ENCODE measurements around the gene PNMA1.

PNMA1 gene

DNA sequence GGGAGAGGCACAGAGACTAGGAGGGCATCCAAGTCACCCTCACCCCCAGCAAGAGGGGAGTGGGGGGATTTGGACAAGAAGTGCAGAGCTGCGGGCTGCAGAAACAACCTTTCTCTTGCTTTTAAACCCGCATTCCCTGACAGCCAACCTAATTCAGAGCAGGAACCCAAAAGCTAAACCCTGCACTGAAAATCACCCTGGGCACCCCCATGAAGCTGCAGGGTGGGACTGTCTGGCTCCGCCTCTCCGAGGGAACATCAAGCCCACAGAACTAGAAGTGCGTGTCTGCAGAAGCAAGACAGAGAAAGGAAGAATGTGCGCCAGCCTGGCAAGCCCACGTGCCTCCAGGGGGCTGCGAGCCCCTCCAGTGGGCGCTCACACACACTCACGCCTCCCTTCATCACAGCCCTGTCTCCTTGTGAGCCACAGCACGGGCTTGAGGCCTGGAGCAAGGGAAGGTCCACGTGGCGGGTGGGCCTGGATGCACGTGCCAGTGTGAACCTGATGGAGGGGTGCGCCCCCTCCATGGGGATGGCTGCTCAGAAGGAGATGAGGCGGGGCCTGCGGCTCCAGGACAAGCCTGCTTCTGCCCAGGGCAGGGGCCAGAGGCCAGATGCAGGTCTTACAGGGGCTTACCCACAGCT is 27.8 kb upstream of the PNMA1 start:
- no peaks in the 10 kb centered on the region for H3K27me3 ChIP-seq (ENCODE audit: control insufficient read depth, insufficient read depth, low read length)
- no peaks in the 10 kb centered on the region for H3K9me3 ChIP-seq (ENCODE audit: control insufficient read depth, insufficient read depth, low read length)
- peaks cover 38% of the 10 kb centered on the region for H3K4me1 ChIP-seq (ENCODE audit: control insufficient read depth, insufficient read depth, low read length)
- peak overlapping the region; percentile 20 for H3K4me3 ChIP-seq (ENCODE audit: low read depth, low read length)
- H3K27ac ChIP-seq (ENCODE audit: low read depth, low read length) = peak overlapping the region; percentile 71
- H3K36me3 ChIP-seq (ENCODE audit: control insufficient read depth, insufficient read depth, low read length) = peaks cover 5% of the 10 kb centered on the region; the same call in 1 of the 2 replicates
- H3K9ac ChIP-seq (ENCODE audit: low read depth, low read length) = peak overlapping the region; percentile 37; the same call in 1 of the 2 replicates

DNA sequence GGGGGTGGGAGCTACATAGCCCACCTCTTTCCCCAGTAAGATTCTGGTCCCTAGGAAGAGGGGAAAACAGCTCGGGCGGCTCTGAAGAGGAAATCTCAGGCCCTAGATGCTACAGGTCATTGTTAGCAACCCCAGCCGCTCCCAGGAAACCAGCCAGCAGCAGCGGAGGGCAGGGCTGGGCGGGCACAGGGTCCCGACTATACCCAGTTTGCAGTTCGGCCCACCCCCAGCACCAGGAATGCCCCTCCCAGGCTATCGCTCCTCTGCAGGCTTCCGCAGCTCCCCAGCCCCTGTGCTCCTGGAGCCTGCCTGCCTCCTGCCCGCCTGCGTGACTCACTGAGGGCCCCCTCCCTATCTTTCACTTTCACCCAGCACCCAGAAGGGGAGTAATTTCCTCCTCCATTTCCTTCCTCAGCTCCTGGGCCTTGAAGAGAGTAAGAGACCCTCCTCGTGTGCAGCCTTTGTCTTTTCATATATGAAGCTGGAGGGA is 27.2 kb upstream of the PNMA1 start:
- H3K36me3 ChIP-seq (ENCODE audit: control insufficient read depth, insufficient read depth, low read length) = peaks cover 10% of the 10 kb centered on the region; the same call in 1 of the 2 replicates
- peak overlapping the region; percentile 37; the same call in 1 of the 2 replicates for H3K9ac ChIP-seq (ENCODE audit: low read depth, low read length)
- no peaks in the 10 kb centered on the region for H3K9me3 ChIP-seq (ENCODE audit: control insufficient read depth, insufficient read depth, low read length)
- peak overlapping the region; percentile 71 for H3K27ac ChIP-seq (ENCODE audit: low read depth, low read length)
- H3K27me3 ChIP-seq (ENCODE audit: control insufficient read depth, insufficient read depth, low read length) = no peaks in the 10 kb centered on the region
- peak overlapping the region; percentile 20 for H3K4me3 ChIP-seq (ENCODE audit: low read depth, low read length)
- H3K4me1 ChIP-seq (ENCODE audit: control insufficient read depth, insufficient read depth, low read length) = peaks cover 32% of the 10 kb centered on the region

DNA sequence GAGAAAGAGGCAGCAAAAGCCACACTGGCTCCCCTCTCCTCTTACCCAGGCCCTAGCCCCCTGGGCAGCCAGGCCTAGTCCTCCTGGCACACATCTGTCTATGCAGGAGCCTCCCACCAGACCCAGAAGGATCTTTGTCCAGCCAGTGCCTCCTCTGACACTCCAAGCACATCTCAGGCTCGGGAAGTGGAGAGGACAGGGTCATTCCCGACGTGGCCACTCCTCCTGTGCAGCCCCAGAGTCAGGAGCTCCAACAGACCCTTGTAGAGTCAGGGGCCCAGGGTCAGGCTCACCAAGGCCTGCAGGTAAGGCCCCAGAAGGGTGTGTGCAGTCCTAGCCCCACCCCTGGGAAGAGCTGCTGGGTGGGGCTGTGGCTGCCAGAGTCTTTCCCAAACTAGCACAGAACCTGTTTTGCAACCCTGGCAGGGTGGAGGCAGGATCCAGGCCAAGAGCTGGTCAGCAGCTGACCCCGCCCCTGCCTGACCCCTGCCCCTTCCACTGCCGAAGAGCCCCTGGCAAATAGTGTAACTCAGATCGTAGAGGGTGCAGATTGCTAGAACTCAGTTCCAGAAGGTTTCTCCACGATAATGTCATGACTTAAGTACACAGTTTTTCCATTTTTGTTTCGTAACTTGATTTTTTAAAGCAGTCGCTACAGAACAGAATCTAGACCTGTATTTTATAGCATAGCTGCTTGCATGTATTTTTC is 26.6 kb upstream of the PNMA1 start:
- H3K27ac ChIP-seq (ENCODE audit: low read depth, low read length) = peak overlapping the region; percentile 71
- H3K9ac ChIP-seq (ENCODE audit: low read depth, low read length) = no peak overlapping the region
- H3K4me1 ChIP-seq (ENCODE audit: control insufficient read depth, insufficient read depth, low read length) = peaks cover 25% of the 10 kb centered on the region
- no peaks in the 10 kb centered on the region for H3K27me3 ChIP-seq (ENCODE audit: control insufficient read depth, insufficient read depth, low read length)
- H3K36me3 ChIP-seq (ENCODE audit: control insufficient read depth, insufficient read depth, low read length) = peaks cover 10% of the 10 kb centered on the region; the same call in 1 of the 2 replicates
- H3K4me3 ChIP-seq (ENCODE audit: low read depth, low read length) = peak overlapping the region; percentile 20; the same call in 1 of the 2 replicates
- H3K9me3 ChIP-seq (ENCODE audit: control insufficient read depth, insufficient read depth, low read length) = no peaks in the 10 kb centered on the region

DNA sequence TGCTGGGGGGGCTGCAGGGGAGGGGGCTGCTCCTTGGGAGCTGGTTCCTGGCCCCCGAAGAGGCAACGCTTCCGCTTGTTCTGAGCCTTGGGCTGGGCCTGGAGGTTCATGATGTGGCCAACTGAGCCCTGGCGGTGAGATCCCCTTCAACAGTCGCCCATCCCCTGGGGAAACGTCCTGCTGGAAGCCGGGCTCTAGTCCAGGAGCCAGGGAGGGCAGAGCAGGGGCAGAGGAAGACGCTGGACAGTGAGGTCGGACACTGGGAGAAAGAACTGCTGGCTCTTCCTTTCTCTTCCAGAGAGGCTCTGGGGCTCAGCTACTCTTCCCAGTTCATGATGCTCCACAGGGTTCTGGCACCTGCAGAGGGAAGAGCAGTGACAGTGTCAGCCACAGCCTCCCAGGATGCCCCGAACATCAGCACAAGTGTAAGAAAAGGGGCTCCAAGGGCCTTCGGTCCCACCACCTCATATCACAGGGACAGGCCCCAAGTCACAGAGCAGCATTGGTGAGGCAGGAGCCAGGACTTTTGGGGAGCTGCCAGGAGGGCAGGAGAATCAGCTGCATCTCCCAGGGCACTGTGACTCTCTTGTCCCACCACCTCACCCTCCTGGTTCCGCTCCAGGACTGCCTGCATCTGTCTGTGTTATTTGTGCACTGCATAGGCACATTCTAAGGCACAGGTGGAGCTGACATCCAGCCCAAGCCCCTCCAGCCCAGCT is 25.9 kb upstream of the PNMA1 start:
- H3K27ac ChIP-seq (ENCODE audit: low read depth, low read length) = no peak overlapping the region
- H3K9ac ChIP-seq (ENCODE audit: low read depth, low read length) = no peak overlapping the region
- peaks cover 25% of the 10 kb centered on the region for H3K4me1 ChIP-seq (ENCODE audit: control insufficient read depth, insufficient read depth, low read length)
- no peaks in the 10 kb centered on the region for H3K27me3 ChIP-seq (ENCODE audit: control insufficient read depth, insufficient read depth, low read length)
- H3K36me3 ChIP-seq (ENCODE audit: control insufficient read depth, insufficient read depth, low read length) = peaks cover 14% of the 10 kb centered on the region; the same call in 1 of the 2 replicates
- no peak overlapping the region for H3K4me3 ChIP-seq (ENCODE audit: low read depth, low read length)
- no peaks in the 10 kb centered on the region for H3K9me3 ChIP-seq (ENCODE audit: control insufficient read depth, insufficient read depth, low read length)

DNA sequence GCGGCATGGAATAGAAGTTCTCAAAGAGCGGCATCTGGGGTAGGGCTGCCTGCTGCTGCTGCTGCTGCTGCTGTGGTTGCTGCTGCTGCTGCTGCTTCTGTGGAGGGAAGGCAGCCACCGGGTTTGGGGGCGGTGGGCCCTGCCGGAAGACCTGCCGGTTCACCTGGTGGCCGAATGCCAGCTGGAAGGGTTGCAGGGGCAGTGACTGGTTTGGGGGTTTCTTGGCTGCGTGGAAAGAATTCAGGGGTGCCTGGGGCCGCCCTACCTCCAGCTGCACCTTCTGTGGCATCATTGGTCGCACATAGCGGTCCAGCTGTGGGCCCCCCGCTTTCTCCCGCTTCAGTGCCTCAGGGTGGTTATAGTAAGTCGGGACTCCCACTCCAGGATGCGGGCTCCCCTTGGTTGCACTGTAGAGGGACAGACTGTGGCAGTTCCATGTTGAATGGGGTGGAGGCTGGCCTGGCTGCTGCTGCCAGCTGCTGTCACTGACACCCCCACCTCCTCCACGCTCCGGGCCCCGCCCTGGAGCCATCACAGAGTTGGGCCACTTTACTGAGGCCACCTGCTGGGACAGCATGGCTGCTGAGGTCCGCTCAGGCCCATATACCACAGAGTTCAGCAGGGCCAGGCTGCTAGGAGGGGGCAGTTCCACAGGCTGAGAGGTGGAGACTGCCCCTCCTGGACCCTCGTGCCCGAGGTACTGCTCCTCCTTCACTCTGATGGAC is 25.2 kb upstream of the PNMA1 start:
- Histone ChIP-seq H3K36me3 (ENCODE audit: control insufficient read depth, insufficient read depth, low read length) (peaks cover 14% of the 10 kb centered on the region; the same call in 1 of the 2 replicates), H3K9ac (ENCODE audit: low read depth, low read length) (no peak overlapping the region), H3K27ac (ENCODE audit: low read depth, low read length) (no peak overlapping the region)

DNA sequence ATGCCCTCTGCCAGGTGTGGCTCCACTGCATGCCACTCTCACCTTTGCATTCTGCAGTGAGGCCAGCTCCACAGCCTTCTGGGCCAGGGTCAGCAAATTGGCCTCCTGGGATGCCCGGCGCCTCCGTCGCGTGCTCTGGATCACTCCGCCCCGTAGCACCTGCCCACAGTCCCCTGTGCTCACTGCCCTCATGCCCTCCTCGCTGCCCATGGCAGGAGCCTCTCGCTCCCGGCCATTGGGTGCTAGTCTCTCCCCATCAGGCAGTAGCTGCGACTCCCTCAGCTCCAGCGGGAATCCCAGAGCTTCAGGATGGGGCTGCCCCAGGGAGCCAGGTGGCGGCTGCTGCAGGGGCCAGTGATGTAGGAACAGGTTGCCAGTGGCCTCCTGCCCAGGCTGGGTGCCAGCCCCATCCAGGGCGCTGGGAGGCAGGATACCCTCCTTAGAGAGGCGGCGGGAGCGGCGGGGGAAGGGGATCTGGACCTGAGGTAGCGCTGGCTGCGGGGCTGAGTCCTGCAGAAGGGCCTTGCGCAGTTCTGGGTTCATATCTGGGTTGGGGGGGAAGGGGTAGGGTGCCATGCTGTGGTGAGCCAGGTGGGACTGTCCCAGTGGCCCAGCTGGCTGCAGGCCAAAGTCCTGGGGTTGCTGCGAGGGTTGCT is 24.5 kb upstream of the PNMA1 start:
- Histone ChIP-seq H3K9ac (ENCODE audit: low read depth, low read length) (no peak overlapping the region), H3K9me3 (ENCODE audit: control insufficient read depth, insufficient read depth, low read length) (no peaks in the 10 kb centered on the region), H3K4me1 (ENCODE audit: control insufficient read depth, insufficient read depth, low read length) (peaks cover 25% of the 10 kb centered on the region), H3K27me3 (ENCODE audit: control insufficient read depth, insufficient read depth, low read length) (no peaks in the 10 kb centered on the region), H3K4me3 (ENCODE audit: low read depth, low read length) (no peak overlapping the region), H3K27ac (ENCODE audit: low read depth, low read length) (no peak overlapping the region), H3K36me3 (ENCODE audit: control insufficient read depth, insufficient read depth, low read length) (peaks cover 14% of the 10 kb centered on the region; the same call in 1 of the 2 replicates)

More for the DNA sequence above, 25.2 kb upstream of the PNMA1 start:
- Histone ChIP-seq H3K4me3 (ENCODE audit: low read depth, low read length) (no peak overlapping the region), H3K9me3 (ENCODE audit: control insufficient read depth, insufficient read depth, low read length) (no peaks in the 10 kb centered on the region), H3K27me3 (ENCODE audit: control insufficient read depth, insufficient read depth, low read length) (no peaks in the 10 kb centered on the region), H3K4me1 (ENCODE audit: control insufficient read depth, insufficient read depth, low read length) (peaks cover 25% of the 10 kb centered on the region)

DNA sequence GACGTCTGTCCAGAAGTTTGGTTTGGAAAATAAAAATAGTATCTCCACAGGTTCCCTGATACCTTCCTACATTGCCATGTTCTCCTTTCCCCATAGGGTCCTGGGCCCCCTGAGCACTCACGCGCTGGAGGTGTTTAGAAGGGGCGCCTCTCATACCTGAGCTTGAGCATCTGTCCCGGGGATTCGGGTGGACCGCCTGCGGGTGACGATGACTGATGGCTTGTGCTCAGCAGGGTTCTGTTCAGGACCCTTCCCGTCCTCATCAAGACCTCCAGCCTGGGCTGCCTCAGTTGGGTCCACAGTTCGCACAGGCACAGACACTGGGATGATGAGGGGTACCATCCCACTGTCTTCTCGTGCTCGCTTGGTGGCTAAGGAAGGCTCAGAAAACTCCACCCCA is 22.7 kb upstream of the PNMA1 start:
- H3K36me3 ChIP-seq (ENCODE audit: control insufficient read depth, insufficient read depth, low read length) = peaks cover 14% of the 10 kb centered on the region; the same call in 1 of the 2 replicates
- H3K27ac ChIP-seq (ENCODE audit: low read depth, low read length) = no peak overlapping the region
- H3K4me3 ChIP-seq (ENCODE audit: low read depth, low read length) = no peak overlapping the region
- no peaks in the 10 kb centered on the region for H3K27me3 ChIP-seq (ENCODE audit: control insufficient read depth, insufficient read depth, low read length)
- H3K9ac ChIP-seq (ENCODE audit: low read depth, low read length) = no peak overlapping the region
- H3K4me1 ChIP-seq (ENCODE audit: control insufficient read depth, insufficient read depth, low read length) = peaks cover 14% of the 10 kb centered on the region
- no peaks in the 10 kb centered on the region for H3K9me3 ChIP-seq (ENCODE audit: control insufficient read depth, insufficient read depth, low read length)

DNA sequence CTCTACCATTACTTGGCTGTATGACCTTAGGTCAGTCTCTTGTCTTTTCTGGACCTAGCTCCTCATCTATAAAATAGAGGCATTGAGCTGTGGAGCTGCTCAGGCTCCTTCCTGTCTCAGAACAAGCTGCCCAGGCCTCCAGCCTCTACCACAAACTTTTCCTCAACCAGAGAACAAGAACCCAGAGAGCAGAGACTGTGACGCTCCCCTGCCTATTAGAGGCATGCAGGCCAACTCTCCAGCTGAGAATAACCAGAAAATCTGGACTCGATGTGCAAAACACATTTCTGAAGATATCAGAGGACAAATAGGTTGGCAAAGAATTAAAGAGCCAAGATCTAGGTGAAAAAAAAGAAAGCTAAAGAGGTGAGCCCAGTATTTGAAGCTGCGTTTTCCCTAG is 17.8 kb upstream of the PNMA1 start:
- H3K4me3 ChIP-seq (ENCODE audit: low read depth, low read length) = no peak overlapping the region
- H3K9ac ChIP-seq (ENCODE audit: low read depth, low read length) = no peak overlapping the region
- no peaks in the 10 kb centered on the region for H3K27me3 ChIP-seq (ENCODE audit: control insufficient read depth, insufficient read depth, low read length)
- 0 out of 2 replicates have a peak, but pooled peaks cover 6% of the 10 kb centered on the region for H3K4me1 ChIP-seq (ENCODE audit: control insufficient read depth, insufficient read depth, low read length)
- no peaks in the 10 kb centered on the region for H3K9me3 ChIP-seq (ENCODE audit: control insufficient read depth, insufficient read depth, low read length)
- peaks cover 14% of the 10 kb centered on the region for H3K36me3 ChIP-seq (ENCODE audit: control insufficient read depth, insufficient read depth, low read length)
- no peak overlapping the region for H3K27ac ChIP-seq (ENCODE audit: low read depth, low read length)

DNA sequence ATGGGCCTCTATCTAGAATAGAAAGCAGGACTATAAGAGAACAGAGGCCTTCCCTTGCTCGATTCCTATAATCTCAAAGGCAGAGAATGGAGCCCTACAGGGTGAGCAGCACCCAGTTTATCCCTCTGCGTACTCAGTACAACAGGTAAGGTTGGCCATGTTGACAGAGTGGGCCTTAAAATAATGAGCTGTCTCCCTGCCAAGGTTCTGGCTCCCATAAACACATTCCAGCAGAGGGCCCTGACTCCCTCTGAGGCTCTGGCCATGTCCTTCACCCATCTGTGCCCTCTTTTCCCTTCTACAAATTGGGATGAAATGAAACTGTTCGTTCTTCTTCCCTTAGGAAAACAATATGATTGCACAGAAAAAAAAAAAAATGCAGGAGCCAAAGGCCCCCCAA is 16.9 kb upstream of the PNMA1 start:
- Histone ChIP-seq H3K36me3 (ENCODE audit: control insufficient read depth, insufficient read depth, low read length) (peaks cover 17% of the 10 kb centered on the region; the same call in 1 of the 2 replicates), H3K27ac (ENCODE audit: low read depth, low read length) (no peak overlapping the region), H3K27me3 (ENCODE audit: control insufficient read depth, insufficient read depth, low read length) (no peaks in the 10 kb centered on the region), H3K4me1 (ENCODE audit: control insufficient read depth, insufficient read depth, low read length) (0 out of 2 replicates have a peak, but pooled peaks cover 6% of the 10 kb centered on the region), H3K9me3 (ENCODE audit: control insufficient read depth, insufficient read depth, low read length) (no peaks in the 10 kb centered on the region), H3K4me3 (ENCODE audit: low read depth, low read length) (no peak overlapping the region), H3K9ac (ENCODE audit: low read depth, low read length) (no peak overlapping the region)

Measured in HUES48 (cell line).